Spleen (tissue), 11 donors: ENCODE measurements around the gene GRB10. TPM values are rescaled to one million over a fixed set of nuclear protein-coding genes. Genes with fewer than 3 reads are reported as not detected.

Experiments used
- DNase-seq: peaks from one replicate; pipeline ENCODE4 v3.0.0-alpha.2; 2020
- H3K27ac ChIP-seq, 8 donors: fragments of 200-600 bp; sonication (generic) in 7 of 8; 1 replicate in 4 of 8; 2 replicates in 4 of 8; pipeline versions ENCODE4 v1.5.0 to v1.8.0; 2016 to 2021; ENCODE audit warnings: inconsistent platforms in 4 of 8, mild to moderate bottlenecking in 4 of 8, moderate library complexity in 1 of 8
- H3K27me3 ChIP-seq, 7 donors: fragments of 200-600 bp; sonication (generic) in 6 of 7; replicated peaks in 1 of 7; 1 replicate in 4 of 7; 2 replicates in 3 of 7; pipeline versions ENCODE4 v1.5.0 to v1.8.0; 2016 to 2021; ENCODE audit warnings: inconsistent platforms in 3 of 7, mild to moderate bottlenecking in 1 of 7
- H3K36me3 ChIP-seq, 6 donors: fragments of 200-600 bp; sonication (generic) in 5 of 6; 1 replicate in 4 of 6; 2 replicates in 2 of 6; pipeline versions ENCODE4 v1.5.0 to v1.8.0; 2016 to 2021; ENCODE audit warnings: inconsistent platforms in 2 of 6
- H3K4me1 ChIP-seq, 6 donors: fragments of 200-600 bp; sonication (generic) in 5 of 6; 1 replicate in 3 of 6; 2 replicates in 3 of 6; pipeline versions ENCODE4 v1.5.0 to v1.8.0; 2016 to 2021; ENCODE audit warnings: inconsistent platforms in 3 of 6
- H3K4me3 ChIP-seq, 8 donors: fragments of 200-600 bp; sonication (generic) in 7 of 8; 1 replicate in 4 of 8; 2 replicates in 4 of 8; pipeline versions ENCODE4 v1.5.0 to v1.8.0; 2016 to 2021; ENCODE audit warnings: inconsistent platforms in 4 of 8, mild to moderate bottlenecking in 4 of 8, moderate library complexity in 2 of 8
- H3K9me3 ChIP-seq, 8 donors: fragments of 200-600 bp; sonication (generic) in 7 of 8; 1 replicate in 4 of 8; 2 replicates in 4 of 8; pipeline versions ENCODE4 v1.5.0 to v1.8.0; 2016 to 2021; ENCODE audit warnings: inconsistent platforms in 4 of 8
- POLR2A ChIP-seq, 3 donors: fragments of 450-650 bp; IDR thresholded peaks; one replicate each; pipeline ENCODE4 v1.5.1; 2017; ENCODE audit warnings: antibody characterized with exemption in 3 of 3, mild to moderate bottlenecking in 1 of 3
- POLR2AphosphoS5 ChIP-seq, 3 donors: sonication (generic); formaldehyde crosslinking; IDR thresholded peaks; one replicate each; pipeline ENCODE4 v1.5.1; 2017; ENCODE audit warnings: antibody characterized with exemption in 3 of 3
- WGBS, 5 donors: extraction: QIAGEN DNeasy Blood & Tissue Kit in 3 of 5; methylation state at CpG; one replicate each; pipeline versions ENCODE4 v1.1.5 to v1.1.7; 2013 to 2018; 5-methylcytosine and 5-hydroxymethylcytosine counted together
- intact Hi-C: fragments of 100-400 bp; cut with DNase I; formaldehyde crosslinking; loops from one replicate; pipeline ENCODE4 v1.15.0; 2023; ENCODE audit warnings: low total_unique reads
- polyA plus RNA-seq, 3 donors: library from polyadenylated mRNA; stranded (reverse); fragments of 200-250 nt; gene quantifications; one replicate each; pipeline ENCODE4 v1.2.1, GENCODE V29; 2013
- total RNA-seq, 7 donors: library from RNA; depleted of rRNA in 3 of 7; stranded (reverse); fragments of >200 nt in 3 of 7; fragmentation: NEBNext Ultra II Directional in 4 of 7; extraction: Animal tissue kit (Norgen Biotek cat#: 25700) in 4 of 7; gene quantifications; one replicate each; pipeline versions ENCODE4 v1.1.0 to v1.2.1, GENCODE V29; 2016 to 2021
- TF ChIP-seq, protein P1 (sequence below), 11 experiments: fragments of 200-600 bp in 7 of 11; fragments of 450-650 bp in 4 of 11; sonication (generic) in 4 of 11; IDR thresholded peaks in 8 of 11; conservative IDR thresholded peaks in 3 of 11; 1 replicate in 7 of 11; 2 replicates in 4 of 11; pipeline versions ENCODE4 v1.4.0 to v1.8.0; 2016 to 2021; ENCODE audit warnings: antibody characterized with exemption in 11 of 11, inconsistent platforms in 4 of 11, mild to moderate bottlenecking in 1 of 11
- donor health status: healthy with polysubstance abuse.
- donor health status: DM: no; HTN: no; CAD: no; lungs with moderate emphysema.
- donor health status: DM: no; HTN: no; CAD: no.
- donor health status: Bipolar disorder and iron deficiency.
- donor health status: healthy.
- donor health status: DM: no; HTN: no; CAD: no.
- donor health status: DM: yes; HTN: yes; CAD: no.

GRB10 gene
- total and polyA plus RNA-seq, 10 donors = 11.3 to 159 (median 115) TPM

DNA sequence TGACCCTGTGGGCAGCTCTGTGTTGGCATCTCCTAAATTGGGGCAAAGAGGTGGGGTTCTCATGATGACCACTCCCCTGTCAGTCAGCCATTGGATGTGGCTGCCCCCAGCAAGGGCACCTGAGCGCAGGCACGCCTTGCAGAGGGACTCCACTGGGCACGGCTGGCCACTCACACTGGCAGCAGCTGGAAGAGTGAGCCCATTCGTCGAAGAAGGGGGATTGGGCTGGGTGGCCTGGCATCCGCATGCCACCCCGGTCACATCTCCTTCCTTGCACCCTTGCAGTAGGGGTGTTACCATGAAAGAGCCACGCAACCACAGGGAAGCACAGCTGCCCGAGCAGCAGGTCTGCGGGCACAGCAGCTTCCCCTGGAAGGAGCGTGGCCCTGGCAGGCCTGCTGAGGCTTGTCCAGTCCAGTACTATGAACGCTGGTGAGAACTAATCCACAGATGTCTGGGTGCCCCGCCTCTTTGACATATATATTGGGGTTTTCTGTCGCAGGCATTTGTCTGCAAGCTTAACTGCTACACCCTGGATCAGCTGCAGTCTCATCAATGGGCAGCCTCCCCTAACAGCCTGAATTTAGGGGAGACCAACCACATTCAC, 25.7 kb upstream of the GRB10 start:
- Histone ChIP-seq H3K9me3 (no peaks in the 10 kb centered on the region), H3K4me3 (no peak overlapping the region), H3K27ac (no peak overlapping the region), H3K36me3 (no peaks in the 10 kb centered on the region), H3K4me1 (peaks cover 0 to 34% (median 14%) of the 10 kb centered on the region in 6 donors), H3K27me3 (no peaks in the 10 kb centered on the region)
- intact Hi-C loops = no loop called here
- no peak for DNase-seq
- TF ChIP-seq, protein P1, sequence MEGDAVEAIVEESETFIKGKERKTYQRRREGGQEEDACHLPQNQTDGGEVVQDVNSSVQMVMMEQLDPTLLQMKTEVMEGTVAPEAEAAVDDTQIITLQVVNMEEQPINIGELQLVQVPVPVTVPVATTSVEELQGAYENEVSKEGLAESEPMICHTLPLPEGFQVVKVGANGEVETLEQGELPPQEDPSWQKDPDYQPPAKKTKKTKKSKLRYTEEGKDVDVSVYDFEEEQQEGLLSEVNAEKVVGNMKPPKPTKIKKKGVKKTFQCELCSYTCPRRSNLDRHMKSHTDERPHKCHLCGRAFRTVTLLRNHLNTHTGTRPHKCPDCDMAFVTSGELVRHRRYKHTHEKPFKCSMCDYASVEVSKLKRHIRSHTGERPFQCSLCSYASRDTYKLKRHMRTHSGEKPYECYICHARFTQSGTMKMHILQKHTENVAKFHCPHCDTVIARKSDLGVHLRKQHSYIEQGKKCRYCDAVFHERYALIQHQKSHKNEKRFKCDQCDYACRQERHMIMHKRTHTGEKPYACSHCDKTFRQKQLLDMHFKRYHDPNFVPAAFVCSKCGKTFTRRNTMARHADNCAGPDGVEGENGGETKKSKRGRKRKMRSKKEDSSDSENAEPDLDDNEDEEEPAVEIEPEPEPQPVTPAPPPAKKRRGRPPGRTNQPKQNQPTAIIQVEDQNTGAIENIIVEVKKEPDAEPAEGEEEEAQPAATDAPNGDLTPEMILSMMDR (IDR thresholded peaks at IDR 0.05 in 8 of 11, conservative IDR thresholded peaks at IDR 0.05 in 3 of 11) = no peak
- TF ChIP-seq POLR2AphosphoS5 (IDR thresholded peaks at IDR 0.05) (no peak), POLR2A (IDR thresholded peaks at IDR 0.05) (no peak)
- 77 to 86% (median 82%) methylated on average over 6 to 14 of the region's 14 CpGs for WGBS, 5 donors

DNA sequence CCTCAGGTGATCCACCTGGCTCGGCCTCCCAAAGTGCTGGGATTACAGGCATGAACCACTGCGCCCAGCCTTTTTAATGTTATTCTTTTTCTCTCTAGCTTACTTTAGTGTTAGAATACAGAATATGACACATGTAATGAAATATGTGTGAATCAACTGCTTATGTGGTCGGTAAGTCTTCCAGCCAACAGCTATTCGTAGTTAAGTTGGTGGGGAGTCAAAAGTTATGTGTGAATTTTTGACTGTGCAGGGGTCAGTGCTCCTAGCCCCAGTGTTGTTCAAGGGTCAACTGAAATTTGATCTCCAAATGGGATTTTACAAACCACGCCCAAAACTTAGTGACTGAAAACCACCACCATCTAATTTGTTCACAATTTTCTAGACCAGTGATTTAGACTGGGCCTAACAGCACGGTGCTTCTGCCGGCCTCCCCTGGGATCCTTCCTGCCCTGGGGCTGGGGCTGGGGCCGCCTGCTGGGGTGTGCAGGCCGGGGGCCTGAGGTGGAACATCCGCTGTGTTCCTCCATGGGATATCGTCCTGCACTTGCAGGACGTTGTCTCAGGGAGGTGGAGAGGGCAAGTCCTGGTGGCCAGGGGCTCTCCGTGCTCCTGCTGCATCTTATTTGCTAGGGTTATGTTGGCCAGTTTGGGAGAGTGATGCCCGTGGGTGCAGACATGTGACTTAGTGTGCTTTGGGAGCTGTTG, 24.5 kb upstream of the GRB10 start:
- H3K27me3 ChIP-seq = no peaks in the 10 kb centered on the region
- no peaks in the 10 kb centered on the region for H3K36me3 ChIP-seq
- DNase-seq = no peak
- no peak overlapping the region for H3K4me3 ChIP-seq
- intact Hi-C loops = no loop called here
- no peaks in the 10 kb centered on the region for H3K9me3 ChIP-seq
- TF ChIP-seq, protein P1 (IDR thresholded peaks at IDR 0.05 in 8 of 11, conservative IDR thresholded peaks at IDR 0.05 in 3 of 11) = no peak
- no peak for TF ChIP-seq POLR2A (IDR thresholded peaks at IDR 0.05)
- TF ChIP-seq POLR2AphosphoS5 (IDR thresholded peaks at IDR 0.05) = no peak
- no peak overlapping the region for H3K27ac ChIP-seq
- H3K4me1 ChIP-seq = peaks cover 0 to 23% (median 8%) of the 10 kb centered on the region in 6 donors
- 79 to 94% (median 92%) methylated on average over 10 to 14 of the region's 14 CpGs for WGBS, 5 donors

DNA sequence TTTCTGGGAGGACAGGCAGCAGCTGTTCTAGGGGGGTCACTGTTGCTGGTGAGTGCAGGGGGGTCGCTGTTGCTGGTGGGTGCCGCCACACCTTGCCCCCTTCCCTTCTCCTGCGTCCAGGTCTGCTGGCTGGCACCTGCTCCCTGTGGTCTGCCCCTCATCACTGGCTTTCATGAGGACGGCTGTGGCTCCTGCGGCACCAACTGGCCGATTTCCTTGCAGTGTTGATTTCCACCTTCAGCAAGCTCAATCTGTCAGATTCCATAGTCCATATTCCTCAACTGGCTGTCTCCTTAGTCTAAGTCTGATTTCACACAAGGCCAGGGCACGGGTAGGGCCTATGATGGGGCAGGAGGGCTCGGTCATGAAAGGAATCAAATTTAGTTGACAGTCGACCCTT, 23.4 kb upstream of the GRB10 start:
- H3K9me3 ChIP-seq = no peaks in the 10 kb centered on the region
- TF ChIP-seq POLR2AphosphoS5 (IDR thresholded peaks at IDR 0.05) = no peak
- no peak for TF ChIP-seq POLR2A (IDR thresholded peaks at IDR 0.05)
- TF ChIP-seq, protein P1 (IDR thresholded peaks at IDR 0.05 in 8 of 11, conservative IDR thresholded peaks at IDR 0.05 in 3 of 11) = no peak
- no peak for DNase-seq
- 62 to 81% (median 69%) methylated on average over 9 of the region's 9 CpGs for WGBS, 5 donors
- H3K36me3 ChIP-seq = no peaks in the 10 kb centered on the region
- H3K4me3 ChIP-seq = no peak overlapping the region
- intact Hi-C loops = no loop called here
- H3K27me3 ChIP-seq = peaks cover 0 to 2% (median 0%) of the 10 kb centered on the region in 7 donors
- H3K4me1 ChIP-seq = peaks cover 0 to 13% (median 2%) of the 10 kb centered on the region in 6 donors
- H3K27ac ChIP-seq = no peak overlapping the region

DNA sequence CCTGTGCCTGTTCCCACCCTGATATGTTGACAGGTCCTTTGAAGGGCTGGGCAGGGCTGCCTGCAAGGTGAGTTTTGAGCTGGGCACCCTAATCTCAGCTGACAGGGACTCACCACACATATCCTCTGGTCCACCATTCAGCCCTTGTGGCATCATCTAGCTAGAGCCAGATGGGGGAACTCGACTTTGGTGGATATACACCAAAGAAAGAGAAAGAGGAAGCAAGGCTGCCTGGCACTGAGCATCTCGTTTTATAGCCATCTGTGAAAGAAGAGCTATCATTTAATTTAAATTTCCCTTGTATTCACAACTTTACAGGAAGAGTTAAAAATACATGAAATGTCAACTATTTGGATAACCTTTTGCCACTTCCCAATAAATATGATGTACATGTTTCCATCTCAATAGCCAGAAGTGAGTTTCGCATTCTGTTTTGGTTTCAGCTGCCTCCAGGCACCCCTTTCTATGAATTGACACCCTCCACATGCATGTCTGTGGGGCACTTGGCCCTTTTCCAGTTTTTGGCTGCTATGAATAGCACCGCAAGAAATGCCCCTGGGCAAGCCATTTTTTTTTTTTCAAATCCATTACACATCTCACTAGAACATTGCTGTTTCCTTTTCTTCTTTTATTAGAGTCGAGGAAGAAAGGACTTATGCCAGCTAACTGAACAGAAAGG, 22.9 kb upstream of the GRB10 start:
- TF ChIP-seq POLR2AphosphoS5 (IDR thresholded peaks at IDR 0.05) (no peak), POLR2A (IDR thresholded peaks at IDR 0.05) (no peak)
- TF ChIP-seq, protein P1 (IDR thresholded peaks at IDR 0.05 in 8 of 11, conservative IDR thresholded peaks at IDR 0.05 in 3 of 11) = no peak
- Histone ChIP-seq H3K27me3 (peaks cover 0 to 2% (median 0%) of the 10 kb centered on the region in 7 donors), H3K27ac (no peak overlapping the region), H3K36me3 (no peaks in the 10 kb centered on the region), H3K9me3 (no peaks in the 10 kb centered on the region), H3K4me3 (no peak overlapping the region), H3K4me1 (peaks cover 0 to 7% (median 0%) of the 10 kb centered on the region in 6 donors)
- whole genome bisulfite sequencing, 5 donors = 31 to 45% (median 34%) methylated on average over 5 of the region's 5 CpGs
- intact Hi-C loops = no loop called here
- DNase-seq = no peak
